Measurements from ENCODE around the gene SIGLECL1. TPM values are rescaled to one million over a fixed set of nuclear protein-coding genes. Genes with fewer than 3 reads are reported as not detected.

SIGLECL1 gene
- total RNA-seq, 1 donor from 2014 or later, result not detected

DNA sequence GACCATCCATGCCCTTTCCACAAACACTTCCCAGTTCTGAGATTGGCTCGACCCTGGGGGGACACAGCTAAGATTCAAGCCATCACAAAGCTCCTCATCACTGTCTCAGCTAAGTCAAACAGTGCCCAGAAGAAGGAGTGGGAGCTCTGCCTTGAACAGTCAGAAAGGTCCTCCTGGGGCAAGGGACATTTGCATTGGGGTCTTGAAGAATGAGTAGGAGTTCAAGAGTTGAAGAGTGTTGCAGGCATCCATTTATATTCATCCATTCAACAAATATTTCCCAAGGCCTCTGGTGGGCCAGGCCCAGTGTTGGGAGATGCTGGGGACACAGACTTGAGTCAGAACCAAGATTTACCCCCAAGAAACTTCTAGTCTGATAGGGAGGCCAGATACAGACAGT lies 67.1 kb downstream of the SIGLECL1 start:
- no peak for ATAC-seq

More for the DNA sequence above, 67.1 kb downstream of the SIGLECL1 start:
- Histone ChIP-seq H3K36me3 (no peaks in the 10 kb centered on the region), H3K4me3 (no peak overlapping the region), H3K27me3 (ENCODE audit: low read depth) (no peaks in the 10 kb centered on the region), H3K4me1 (no peaks in the 10 kb centered on the region), H3K9me3 (no peaks in the 10 kb centered on the region), H3K27ac (no peak overlapping the region)
- TF ChIP-seq, protein P1, sequence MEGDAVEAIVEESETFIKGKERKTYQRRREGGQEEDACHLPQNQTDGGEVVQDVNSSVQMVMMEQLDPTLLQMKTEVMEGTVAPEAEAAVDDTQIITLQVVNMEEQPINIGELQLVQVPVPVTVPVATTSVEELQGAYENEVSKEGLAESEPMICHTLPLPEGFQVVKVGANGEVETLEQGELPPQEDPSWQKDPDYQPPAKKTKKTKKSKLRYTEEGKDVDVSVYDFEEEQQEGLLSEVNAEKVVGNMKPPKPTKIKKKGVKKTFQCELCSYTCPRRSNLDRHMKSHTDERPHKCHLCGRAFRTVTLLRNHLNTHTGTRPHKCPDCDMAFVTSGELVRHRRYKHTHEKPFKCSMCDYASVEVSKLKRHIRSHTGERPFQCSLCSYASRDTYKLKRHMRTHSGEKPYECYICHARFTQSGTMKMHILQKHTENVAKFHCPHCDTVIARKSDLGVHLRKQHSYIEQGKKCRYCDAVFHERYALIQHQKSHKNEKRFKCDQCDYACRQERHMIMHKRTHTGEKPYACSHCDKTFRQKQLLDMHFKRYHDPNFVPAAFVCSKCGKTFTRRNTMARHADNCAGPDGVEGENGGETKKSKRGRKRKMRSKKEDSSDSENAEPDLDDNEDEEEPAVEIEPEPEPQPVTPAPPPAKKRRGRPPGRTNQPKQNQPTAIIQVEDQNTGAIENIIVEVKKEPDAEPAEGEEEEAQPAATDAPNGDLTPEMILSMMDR (IDR thresholded peaks at IDR 0.05), result no peak
- DNase-seq, result no peak
- intact Hi-C loops (cut with DNase I), result no loop called here

Small RNA genes within 50 kb of the gene (microRNA-seq; reads per million reads assigned to microRNA genes)
- gene MIR8074 (ENCODE audit: borderline number of aligned reads), result not detected

Other genes with a start within 250 kb of the SIGLECL1 start
- not detected for gene KLK8, start 249.5 kb upstream of the SIGLECL1 start, total RNA-seq
- gene KLK10, start 231.4 kb upstream of the SIGLECL1 start, total RNA-seq, result 5.7 TPM
- gene KLK11, start 224.5 kb upstream of the SIGLECL1 start, total RNA-seq, result 11.2 TPM
- 1.9 TPM for gene KLK12, start 216.1 kb upstream of the SIGLECL1 start, total RNA-seq
- gene KLK13, start 186.0 kb upstream of the SIGLECL1 start, total RNA-seq, result 0.56 TPM
- 0.89 TPM for gene KLK14, start 168.2 kb upstream of the SIGLECL1 start, total RNA-seq
- 8.3 TPM for gene CTU1, start 142.7 kb upstream of the SIGLECL1 start, total RNA-seq
- gene SIGLEC9, start 126.2 kb upstream of the SIGLECL1 start, total RNA-seq, result 24.8 TPM
- 10.0 TPM for gene SIGLEC7, start 108.8 kb upstream of the SIGLECL1 start, total RNA-seq
- 32.0 TPM for gene CD33, start 26.0 kb upstream of the SIGLECL1 start, total RNA-seq
- not detected for gene IGLON5, start 60.6 kb downstream of the SIGLECL1 start, total RNA-seq
- 3.2 TPM for gene VSIG10L, start 91.1 kb downstream of the SIGLECL1 start, total RNA-seq
- 59.8 TPM for gene ETFB, start 115.3 kb downstream of the SIGLECL1 start, total RNA-seq
- 1.9 TPM for gene CLDND2, start 117.9 kb downstream of the SIGLECL1 start, total RNA-seq
- gene NKG7, start 121.6 kb downstream of the SIGLECL1 start, total RNA-seq, result 31.7 TPM
- gene LIM2, start 136.9 kb downstream of the SIGLECL1 start, total RNA-seq, result not detected
- gene C19orf84, start 139.5 kb downstream of the SIGLECL1 start, total RNA-seq, result not detected
- gene SIGLEC10, start 166.6 kb downstream of the SIGLECL1 start, total RNA-seq, result 17.4 TPM
- gene SIGLEC8, start 207.4 kb downstream of the SIGLECL1 start, total RNA-seq, result 3.0 TPM
- gene CEACAM18, start 227.5 kb downstream of the SIGLECL1 start, total RNA-seq, result not detected

All from lower lobe of right lung (tissue), 2 donors.